Measurements from ENCODE around the gene SRRM4.

GRCh38 chr12:118980407-118981014 lies 830 bp upstream of the SRRM4 start:
- TF ChIP-seq CTCF (IDR thresholded peaks at IDR 0.05) (no peak), POLR2A (IDR thresholded peaks at IDR 0.05) (no peak)
